COLO668 (cell line): Measurements from ENCODE around the gene OLFM2.
"Not testable (repeated sequence)": the region's sequence is repeated elsewhere in the genome, so short reads cannot be mapped to it uniquely, and the experiment has no call there.

ENCODE experiments used
- DNase-seq: peaks from one replicate; lab custom pipeline; 2025; ENCODE audit not compliant: unreplicated experiment; lab: John Stamatoyannopoulos, UW

Gene OLFM2

DNA sequence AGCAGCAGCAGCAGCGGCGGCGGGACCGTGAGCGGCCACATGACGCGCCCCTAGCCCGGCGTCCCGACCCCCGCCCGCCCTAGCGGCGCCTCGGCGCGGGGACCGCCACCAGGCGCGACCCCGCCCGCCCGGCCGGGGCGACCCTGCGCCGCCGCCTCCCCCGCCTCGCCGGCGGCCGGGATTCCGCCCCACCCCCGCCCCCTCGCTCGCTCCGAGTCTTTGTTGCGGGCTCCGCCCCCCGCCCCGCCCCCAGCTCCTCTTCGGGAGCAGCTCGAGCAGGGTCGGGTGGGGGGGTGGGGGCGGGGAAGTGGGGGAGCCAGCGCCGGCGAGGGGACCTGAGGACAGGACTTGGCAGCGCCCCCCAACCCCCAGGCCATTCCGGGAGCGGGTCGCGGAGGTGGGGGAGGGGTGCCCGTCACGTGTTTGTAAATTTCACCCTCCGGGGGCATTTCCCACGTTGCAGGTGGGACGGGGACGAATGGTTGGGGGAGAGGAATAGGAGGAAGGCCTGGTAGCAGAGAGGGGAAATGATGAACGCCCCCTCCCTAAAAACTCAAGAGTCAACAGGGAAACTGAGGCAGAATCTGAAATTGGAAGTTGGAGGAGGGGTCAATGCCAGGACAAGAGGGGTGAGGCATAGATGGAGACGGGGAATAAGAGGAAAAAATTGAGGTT, at the start of gene OLFM2:
TSS of gene OLFM2 (minus strand) at position 190 of the 675 bp plus-strand sequence. CDS start at position 41, 149 bp downstream.
- no peak for DNase-seq

DNA sequence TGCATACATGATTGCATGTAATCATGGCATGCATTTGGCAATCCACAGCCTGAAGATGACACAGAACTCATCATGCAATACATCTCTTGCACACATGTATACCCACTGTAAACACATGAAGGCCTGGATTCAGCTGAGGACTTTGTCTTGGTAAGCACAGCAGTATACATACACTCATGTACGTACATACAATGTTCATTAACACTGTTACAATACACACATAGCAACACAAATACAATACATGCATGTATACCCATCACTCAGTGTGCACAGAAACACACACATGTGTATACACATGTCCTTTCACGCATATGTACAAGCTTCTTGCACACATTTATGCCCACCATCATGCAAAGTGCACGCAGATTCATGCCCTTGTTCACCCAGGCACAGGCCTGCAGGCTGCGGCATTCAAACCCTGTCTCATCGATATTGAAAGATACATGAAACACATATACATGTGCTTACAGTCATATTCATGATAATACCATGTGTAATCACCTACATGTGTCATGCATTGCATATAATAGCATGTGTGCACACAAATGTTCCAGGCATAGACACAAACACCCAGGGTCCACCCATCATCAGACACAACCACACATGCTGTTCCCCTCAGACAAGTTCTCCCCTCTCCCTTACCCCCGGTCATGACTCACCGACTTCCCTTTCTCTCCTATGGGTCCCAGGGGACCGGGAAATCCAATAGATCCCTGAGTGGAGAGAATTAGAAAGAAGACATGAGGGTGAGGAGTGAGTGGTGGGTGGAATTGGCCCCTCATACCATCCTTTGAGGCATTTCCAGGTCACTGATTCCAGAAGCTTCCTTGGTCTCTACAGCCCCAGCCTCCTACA, 45.3 kb upstream of the OLFM2 start:
- no peak for DNase-seq

DNA sequence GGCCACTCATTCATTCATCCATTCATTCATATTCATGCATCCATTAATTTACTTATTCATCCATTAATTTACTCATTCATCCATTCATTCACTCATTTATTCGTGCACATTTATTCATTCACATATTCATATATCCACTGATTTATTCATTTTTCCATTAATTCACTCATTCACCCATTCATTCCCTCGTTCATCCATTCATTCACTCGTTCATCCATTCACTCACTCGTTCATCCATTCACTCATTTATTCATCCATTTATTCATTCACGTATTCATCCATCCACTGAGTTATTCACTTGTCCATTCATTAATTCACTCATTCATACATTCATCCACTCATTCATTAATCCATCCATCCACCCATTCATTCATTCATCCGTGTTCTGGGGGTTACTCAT, 35.8 kb upstream of the OLFM2 start:
- no peak for DNase-seq

DNA sequence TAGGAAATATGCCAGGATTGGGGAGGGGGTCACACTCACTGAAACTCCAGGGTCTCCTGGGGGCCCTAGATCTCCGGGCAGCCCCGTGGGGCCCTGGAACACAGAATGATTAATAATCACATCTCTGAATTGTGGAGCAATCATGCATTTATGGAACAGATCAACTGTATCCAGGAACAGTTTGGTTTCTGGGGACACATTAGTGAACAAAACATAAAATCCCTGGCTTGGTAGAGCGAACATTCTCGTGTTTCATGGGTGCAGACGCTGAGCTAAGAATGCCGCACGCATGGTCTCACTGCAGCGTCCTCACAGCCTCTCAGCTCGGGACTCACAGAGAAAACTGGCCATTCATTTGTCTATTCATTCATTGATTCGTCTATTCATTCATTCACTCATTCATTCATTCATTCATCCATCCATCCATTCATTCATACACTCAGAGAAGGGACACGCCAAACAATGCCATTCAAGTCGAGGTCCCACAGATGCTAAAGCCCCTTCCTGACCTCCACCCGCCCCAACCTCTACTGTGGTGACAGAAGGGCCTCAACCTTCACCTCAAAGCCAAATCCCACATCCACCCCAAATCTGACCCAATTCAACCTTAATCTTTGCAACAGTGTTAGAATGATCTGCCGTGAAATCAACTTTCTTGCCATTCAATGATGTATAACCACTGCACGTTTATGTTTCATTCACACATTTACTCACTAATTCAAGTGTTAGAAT, 35.0 kb upstream of the OLFM2 start:
- no peak for DNase-seq

DNA sequence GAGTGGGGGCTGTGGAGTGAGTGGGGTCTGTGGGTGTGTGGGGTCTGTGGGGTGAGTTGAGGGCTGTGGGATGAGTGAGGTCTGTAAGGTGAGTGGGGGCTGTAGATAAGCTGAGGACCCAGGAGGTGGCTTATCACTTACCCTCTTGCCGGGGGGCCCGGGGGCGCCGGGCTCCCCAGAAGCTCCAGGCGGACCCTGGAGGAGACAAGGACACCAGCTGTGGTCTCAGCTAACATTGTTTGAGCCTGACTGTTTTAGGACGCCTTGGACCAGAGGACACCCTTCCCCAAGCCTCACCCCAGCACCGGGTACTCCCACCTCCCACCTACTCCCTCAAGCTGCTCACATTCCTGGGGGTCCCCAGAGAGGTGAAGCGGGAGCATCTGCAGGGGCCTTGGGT, 34.2 kb upstream of the OLFM2 start:
- no peak for DNase-seq

DNA sequence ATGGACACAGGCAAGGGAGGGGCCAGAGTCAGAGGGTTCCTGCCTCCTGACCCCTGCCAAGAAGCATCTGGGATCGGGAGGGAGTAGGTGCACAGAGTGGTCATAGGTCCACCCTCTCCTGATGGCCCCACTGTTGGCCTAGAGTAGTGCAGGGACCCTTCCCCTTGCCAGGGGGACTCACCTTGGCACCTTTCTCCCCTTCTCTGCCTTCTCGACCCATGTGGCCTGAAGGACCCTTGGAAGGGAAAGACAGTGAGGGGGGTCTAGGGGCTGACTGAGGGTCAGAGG, 33.3 kb upstream of the OLFM2 start:
- DNase-seq = no peak

DNA sequence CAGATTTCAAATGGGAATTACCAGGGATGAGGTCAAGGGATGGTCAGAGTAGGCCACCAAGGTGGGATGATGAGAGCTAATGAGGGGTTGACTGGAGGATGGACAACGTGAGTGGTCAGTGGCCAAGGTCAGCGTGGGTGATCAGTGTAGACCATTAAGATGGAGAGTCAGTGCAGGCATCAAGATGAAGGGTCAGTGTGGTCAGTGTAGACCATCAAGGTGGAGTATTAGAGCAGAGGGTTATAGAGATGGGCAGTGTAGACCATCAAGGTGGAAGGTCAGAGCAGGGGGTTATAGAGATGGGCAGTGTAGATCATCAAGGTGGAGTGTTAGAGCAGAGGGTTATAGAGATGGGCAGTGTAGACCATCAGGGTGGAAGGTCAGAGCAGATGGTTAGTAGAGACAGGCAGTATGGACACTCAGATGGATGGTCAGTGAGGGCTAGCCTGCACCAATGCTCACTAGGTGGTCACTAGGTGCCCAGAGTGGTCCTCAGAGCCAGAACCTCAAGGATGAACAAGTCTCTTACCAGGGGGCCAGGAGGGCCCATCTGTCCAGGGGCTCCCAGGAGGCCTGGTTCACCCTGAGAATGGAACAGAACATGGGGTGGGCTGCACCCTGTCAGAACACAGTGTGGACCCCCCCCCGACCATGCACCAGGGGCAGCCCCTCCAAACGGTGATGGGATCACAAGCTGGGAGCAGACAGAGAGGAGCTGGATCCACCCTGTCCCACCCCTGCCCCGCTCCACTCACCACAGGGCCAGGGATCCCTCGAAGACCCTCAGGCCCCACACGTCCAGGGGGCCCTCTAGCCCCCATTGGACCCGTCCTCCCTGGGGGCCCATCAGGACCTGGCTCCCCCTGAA, 32.7 kb upstream of the OLFM2 start:
- no peak for DNase-seq

DNA sequence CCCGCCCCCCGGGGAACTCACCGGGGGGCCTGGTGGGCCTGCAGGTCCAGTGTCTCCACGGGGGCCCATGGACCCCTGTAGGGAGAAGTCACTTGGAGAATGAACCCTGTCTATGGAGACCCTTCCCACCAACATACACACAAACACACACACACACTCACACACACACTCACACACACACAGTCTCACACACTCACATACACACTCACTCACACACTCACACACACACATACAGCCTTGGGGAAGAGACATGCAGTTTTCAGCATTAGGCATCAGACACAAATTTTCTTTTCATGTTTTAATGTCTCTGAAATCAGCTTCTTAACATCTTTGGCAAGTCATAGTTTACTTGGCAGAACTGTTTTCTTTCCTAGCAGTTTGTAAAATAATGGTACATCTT, 31.0 kb upstream of the OLFM2 start:
- no peak for DNase-seq

DNA sequence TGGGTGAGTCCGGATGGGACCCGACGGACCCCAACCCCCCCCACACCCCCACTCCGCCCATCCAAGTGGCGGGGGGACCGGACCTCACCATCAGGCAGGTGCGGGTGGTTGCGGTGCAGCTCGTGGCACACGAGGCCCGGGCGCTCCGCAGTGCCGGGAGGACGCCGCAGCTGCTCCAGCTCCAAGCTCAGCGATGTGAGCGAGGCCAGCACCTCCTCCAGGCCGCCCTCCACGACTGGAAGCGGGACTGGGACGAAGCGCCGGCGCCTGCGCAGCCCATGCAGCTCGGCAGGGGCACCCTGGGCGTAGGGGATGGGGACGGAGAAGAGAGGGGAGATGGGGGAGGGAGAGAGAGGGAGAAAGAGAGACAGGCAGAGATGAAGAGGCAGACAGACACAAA, 30.1 kb upstream of the OLFM2 start:
- DNase-seq = no peak

DNA sequence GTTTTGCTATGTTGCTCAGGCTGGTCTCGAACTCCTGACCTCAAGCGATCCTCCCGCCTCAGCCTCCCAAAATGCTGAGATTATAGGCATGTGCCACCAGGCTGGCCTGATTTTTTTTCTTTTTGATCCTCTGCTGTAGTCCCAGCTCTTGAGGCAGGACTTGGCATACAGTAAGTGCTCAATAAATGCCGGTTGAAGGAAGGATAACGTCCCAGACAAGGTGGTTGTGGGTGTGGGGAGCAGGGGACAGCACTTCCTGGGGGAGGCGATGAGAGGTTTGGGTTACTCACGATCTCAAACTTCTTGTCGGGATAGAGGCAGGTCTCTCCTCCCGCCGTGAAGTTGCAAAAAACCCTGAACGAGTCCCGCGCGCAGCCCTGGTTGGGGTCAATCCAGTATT, 29.7 kb upstream of the OLFM2 start:
- DNase-seq = no peak

DNA sequence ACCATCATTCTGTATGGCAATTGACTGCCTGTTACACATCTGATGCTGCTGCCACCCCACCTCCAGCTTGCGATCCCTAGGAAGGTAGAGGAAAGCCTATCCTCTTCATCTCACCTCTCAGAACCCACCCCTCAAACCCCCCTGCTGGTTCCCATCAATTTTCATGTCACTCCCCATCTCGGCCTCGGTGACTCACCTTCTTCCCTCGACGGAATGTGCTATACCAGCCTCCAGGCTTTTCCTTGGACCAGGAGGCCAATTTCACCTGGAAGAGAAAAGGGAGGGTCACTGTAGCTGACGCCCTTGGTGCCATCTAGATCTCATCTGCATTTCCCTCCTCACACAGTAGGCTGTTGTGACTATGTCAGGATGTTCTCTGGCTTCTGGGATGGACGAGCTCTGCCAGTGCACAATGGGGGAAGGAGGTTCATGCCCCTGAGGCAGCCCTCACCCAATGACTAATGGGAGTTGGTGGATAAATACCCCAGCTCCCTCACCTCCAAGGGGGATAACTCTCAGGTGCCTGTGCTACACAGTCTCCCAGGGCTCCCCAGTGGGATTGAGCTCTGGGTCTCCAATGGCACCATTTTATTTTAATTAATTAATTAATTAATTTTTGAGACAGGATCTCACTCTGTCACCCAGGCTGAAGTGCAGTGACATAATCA, 26.4 kb upstream of the OLFM2 start:
- DNase-seq = no peak

DNA sequence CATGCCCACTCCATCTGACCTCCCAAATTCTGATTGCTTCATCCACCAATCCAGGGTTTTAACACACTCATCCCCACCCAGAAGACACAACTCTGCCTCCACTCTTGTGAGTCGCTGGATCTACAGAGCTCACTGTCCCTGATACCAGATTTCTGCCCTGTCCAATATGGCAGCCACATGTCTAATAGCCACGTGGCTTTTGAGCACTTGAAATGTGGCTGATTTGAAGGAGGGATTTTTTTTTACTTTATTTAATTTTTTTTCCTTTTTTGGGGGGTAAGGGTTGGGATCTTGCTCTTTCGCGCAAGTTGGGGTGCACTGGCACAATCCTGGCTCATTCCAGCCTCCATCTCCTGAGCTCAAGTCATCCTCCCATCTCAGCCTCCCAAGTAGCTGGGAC, 24.8 kb upstream of the OLFM2 start:
- no peak for DNase-seq

DNA sequence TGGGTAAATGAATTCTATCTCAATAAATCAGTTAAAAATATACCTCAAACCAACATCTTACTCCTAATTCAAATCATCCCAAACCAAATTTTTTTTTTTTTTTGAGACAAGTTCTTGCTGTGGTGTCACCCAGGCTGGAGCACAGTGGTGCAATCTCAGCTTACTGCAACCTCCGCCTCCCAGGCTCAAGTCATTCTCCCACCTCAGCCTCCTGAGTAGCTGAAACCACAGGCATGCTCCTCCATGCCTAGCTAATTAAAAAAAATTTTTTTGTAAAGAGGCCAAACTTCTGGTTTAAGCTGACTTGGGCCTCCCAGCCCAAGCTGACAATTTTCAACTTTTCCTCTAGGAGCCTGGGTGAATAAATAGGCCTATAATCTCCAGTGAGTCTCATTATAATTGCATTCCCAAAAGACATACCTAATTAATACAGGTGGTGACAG, 22.1 kb upstream of the OLFM2 start:
- no peak for DNase-seq

DNA sequence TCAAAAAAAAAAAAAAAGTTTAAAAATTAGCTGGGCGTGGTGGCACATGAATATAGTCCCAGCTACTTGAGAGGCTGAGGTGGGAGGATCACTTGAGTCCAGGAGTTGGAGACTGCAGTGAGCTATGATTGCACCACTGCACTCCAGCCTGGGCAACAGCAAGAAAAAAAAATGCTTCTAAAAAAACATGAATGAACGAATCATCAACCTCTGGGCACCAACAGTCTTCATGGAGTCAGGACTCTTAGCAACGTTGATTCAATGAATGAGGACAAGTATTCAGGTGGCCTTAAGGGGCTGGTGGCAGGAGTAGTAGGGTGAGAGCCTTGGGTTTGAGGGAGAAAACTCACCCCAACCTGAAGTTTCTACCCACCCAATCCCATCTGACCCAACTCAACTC, 20.6 kb upstream of the OLFM2 start:
- no peak for DNase-seq

DNA sequence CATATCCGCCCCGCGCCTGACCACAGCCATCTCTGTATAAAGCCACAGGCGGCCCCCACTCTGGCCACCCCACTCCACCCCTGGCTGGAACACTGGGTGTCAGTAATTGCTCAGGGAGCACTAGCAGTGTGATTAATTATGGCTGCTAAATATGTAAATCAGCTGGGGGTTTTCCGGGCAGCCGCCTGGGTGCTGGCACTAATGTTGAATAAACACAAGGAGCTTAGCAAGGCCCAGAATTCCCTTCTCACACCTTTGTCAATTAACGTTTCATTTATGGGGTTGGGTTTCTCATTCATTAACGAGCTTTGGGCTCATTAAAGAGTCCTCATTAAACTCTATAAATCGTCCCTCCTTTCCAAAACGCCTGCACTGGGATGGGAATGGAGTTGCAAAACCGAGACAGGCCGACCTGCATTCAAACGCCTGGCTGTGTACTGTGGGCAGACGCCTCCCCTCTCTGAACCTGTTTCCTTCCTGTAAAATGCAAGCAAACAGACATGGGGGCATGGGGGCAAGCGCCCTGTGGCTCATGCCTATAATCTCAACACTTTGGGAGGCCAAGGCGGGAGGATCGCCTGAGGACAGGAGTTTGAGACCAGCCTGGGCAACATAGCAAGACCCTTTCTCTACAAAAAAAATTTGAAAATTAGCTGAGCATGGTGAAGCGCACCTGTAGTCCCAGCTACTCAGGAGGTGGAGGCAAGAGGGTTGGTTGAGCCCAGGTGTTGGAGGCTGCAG, 17.7 kb upstream of the OLFM2 start:
- no peak for DNase-seq

DNA sequence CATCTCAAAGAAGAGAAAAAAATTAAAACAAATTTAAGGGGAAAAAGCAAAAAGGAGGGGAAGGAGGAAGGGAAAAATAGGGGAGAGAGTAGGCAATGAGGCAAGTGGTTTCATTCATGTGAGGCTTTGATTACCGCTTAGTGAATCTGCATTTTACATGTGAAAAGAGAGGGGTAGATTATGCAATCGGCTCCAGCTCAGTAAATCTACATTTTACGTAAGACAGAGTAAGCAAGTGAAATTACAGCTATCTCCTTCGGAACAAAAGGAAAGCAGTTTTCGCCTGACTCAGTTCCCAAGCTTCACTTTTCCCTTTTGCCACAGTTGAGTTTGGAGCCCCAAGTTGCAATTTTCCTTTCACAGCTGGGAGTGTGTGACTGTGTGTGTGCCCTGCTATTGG, 16.0 kb upstream of the OLFM2 start:
- no peak for DNase-seq

DNA sequence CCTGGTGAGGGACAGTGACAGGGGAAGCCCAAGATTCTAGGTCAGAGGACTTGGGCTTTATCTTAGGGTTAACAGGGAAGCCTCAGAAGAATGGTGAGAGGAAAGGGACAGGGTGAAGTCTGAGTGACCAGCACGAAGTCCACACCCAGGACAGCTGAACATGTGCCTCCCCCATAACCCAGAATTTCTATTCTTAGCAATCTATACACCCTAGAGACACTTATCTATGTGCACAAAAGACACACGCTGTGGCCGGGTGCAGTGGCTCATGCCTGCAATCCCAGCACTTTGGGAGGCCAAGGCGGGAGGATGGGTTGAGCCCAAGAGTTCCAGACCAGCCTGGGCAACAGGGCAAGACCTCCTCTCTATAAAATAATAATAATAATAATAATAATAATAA, 11.1 kb upstream of the OLFM2 start:
- DNase-seq = no peak

DNA sequence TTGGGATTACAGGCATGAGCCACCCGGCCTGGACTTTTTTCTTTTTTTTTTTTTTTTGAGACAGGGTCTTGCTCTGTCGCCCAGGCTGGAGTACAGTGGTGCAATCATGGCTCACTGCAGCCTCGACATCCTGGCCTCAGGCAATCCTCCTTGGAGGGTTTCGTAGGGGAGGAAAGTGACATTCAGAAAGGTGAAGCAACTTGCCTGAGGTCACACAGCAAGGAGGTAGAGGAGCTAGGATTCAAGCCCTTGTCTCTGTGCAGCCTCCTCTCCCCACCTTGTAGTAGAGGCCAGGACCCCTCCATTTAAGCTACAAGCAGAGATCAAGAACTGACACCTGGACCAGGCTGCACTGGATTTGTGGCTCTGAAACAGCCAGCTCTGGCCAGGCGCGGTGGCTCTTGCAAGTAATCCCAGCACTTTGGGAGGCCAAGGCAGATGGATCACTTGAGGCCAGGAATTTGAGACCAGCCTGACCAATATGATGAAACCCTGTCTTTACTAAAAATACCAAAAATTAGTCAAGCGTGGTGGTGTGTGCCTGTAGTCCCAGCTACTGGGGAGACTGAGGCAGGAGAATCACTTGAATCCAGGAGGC, 10.3 kb upstream of the OLFM2 start:
- DNase-seq = not testable (repeated sequence)

DNA sequence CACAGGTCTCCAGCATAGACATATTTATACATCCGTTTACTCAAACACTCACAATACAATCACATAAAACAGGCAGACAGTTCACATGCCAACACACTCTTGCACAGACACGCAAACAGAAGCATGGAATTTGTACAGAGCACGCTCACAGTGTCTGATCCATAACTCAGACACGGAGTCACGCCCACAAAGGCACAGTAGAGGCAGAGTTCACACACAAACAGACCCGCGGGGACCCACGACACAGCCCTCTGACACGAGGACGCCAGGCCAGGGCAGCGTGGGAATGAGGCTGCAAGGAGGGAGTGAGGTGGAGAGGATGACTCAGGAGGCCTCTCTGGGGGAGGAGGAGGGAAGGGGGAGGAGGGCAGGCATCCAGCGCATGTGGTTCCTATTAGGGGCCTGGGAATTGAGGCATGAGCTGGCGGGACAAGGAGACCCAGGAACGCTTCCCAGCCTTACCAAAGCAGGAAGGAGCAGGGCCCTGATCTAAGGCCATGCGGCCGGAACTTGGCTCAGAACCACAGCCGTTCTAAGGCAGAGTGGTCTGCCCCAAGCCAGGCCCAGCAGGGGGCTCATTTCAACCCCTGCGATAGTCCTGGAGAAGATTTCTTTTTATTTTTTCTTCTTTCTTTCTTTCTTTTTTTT, 9.1 kb upstream of the OLFM2 start:
- DNase-seq = no peak
